ENCODE data around the gene C1orf159. TPM values are rescaled to one million over a fixed set of nuclear protein-coding genes. Genes with fewer than 3 reads are reported as not detected.
A peak's percentile ranks its signal among the peaks of the same experiment; 100 is the strongest.

C1orf159 gene
- total RNA-seq, 1 donor from 2014 or later, result 31.8 TPM

DNA sequence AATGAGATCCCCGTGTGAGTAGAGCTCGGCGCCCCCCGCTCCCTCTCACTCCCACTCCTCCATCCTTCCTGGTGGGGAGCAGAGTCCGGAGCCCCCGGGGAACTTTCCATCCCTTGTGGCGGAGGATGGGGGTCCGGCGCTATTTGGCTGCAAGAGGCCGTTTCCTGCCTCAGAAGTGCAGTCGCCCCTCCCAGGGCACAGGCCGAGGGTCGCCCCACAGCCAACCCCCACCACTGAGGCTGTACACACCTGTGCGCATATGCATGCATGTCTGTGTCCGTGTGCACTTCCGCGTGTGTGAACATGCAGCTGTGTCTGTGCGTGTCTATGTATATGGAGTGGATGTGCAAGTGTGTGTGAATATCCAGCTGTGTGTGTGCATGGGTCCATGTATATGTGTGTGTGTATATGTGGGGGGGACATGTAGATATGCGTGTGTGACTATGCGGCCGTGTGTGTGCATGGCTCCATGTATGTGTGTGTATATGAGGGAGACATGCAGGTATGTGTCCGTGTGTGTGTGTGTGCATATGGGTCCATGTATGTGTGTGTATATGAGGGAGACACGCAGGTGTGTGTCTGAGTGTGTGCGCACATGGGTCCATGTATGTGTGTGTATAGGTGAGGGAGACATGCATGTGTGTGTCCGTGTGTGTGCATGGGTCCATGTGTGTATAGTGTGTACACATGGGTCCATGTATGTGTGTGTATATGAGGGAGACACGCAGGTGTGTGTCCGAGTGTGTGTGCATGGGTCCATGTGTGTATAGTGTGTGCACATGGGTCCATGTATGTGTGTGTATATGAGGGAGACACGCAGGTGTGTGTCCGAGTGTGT is 63.7 kb downstream of the C1orf159 start:
- no peaks in the 10 kb centered on the region for H3K9me3 Mint-ChIP-seq
- peaks cover 11% of the 10 kb centered on the region for H3K27me3 Mint-ChIP-seq (ENCODE audit: low read depth)
- no peak for DNase-seq (ENCODE audit: low spot score in 2 of 2, unreplicated experiment in 2 of 2)
- no peak for TF ChIP-seq CTCF (IDR thresholded peaks at IDR 0.05; ENCODE audit: unreplicated experiment)
- no peak overlapping the region for H3K27ac Mint-ChIP-seq
- H3K4me1 Mint-ChIP-seq, result no peaks in the 10 kb centered on the region
- no peak overlapping the region for H3K4me3 Mint-ChIP-seq
- H3K36me3 Mint-ChIP-seq, result peaks cover 19% of the 10 kb centered on the region

- Mint-ChIP-seq H3K4me1 (no peaks in the 10 kb centered on the region), H3K27ac (no peak overlapping the region), H3K27me3 (ENCODE audit: low read depth) (peaks cover 3% of the 10 kb centered on the region), H3K36me3 (peaks cover 22% of the 10 kb centered on the region), H3K9me3 (no peaks in the 10 kb centered on the region), H3K4me3 (no peak overlapping the region)
- no peak for DNase-seq (ENCODE audit: low spot score in 2 of 2, unreplicated experiment in 2 of 2)
- no peak for TF ChIP-seq CTCF (IDR thresholded peaks at IDR 0.05; ENCODE audit: unreplicated experiment)
These were observed 64.6 kb downstream of the C1orf159 start for GRCh38 chr1:1051127-1051810.

GRCh38 chr1:1050577-1051052 is 65.3 kb downstream of the C1orf159 start:
- H3K27me3 Mint-ChIP-seq (ENCODE audit: low read depth), result no peaks in the 10 kb centered on the region
- peak overlapping the region; percentile 34 for H3K27ac Mint-ChIP-seq
- no peak for DNase-seq (ENCODE audit: low spot score in 2 of 2, unreplicated experiment in 2 of 2)
- no peaks in the 10 kb centered on the region for H3K9me3 Mint-ChIP-seq
- no peak overlapping the region for H3K4me3 Mint-ChIP-seq
- H3K4me1 Mint-ChIP-seq, result no peaks in the 10 kb centered on the region
- H3K36me3 Mint-ChIP-seq, result peaks cover 19% of the 10 kb centered on the region
- no peak for TF ChIP-seq CTCF (IDR thresholded peaks at IDR 0.05; ENCODE audit: unreplicated experiment)

DNA sequence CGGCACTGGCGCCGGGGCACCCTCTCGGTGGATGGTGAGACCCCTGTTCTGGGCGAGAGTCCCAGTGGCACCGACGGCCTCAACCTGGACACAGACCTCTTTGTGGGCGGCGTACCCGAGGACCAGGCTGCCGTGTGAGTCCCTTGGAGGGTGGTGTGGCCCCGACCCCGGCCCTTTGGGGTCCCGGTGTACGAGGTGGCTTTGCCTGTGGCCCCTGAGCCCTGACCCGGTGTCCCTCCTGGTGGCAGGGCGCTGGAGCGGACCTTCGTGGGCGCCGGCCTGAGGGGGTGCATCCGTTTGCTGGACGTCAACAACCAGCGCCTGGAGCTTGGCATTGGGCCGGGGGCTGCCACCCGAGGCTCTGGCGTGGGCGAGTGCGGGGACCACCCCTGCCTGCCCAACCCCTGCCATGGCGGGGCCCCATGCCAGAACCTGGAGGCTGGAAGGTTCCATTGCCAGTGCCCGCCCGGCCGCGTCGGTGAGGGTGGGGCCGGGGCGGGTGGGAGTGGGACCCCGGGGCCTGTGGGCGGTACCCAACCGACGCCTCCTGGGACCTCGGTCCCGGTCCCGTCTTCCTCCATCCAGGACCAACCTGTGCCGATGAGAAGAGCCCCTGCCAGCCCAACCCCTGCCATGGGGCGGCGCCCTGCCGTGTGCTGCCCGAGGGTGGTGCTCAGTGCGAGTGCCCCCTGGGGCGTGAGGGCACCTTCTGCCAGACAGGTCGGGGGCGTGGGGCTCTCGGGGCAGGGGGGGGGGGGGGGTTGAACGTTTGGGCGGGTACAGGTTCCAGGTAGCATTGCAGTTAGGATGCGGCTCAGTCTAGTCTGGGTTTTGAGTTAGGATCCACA is 66.3 kb downstream of the C1orf159 start:
- Mint-ChIP-seq H3K9me3 (no peaks in the 10 kb centered on the region), H3K4me3 (no peak overlapping the region), H3K27me3 (ENCODE audit: low read depth) (no peaks in the 10 kb centered on the region), H3K4me1 (no peaks in the 10 kb centered on the region), H3K36me3 (peaks cover 21% of the 10 kb centered on the region), H3K27ac (no peak overlapping the region)
- DNase-seq (ENCODE audit: low spot score in 2 of 2, unreplicated experiment in 2 of 2), result no peak
- no peak for TF ChIP-seq CTCF (IDR thresholded peaks at IDR 0.05; ENCODE audit: unreplicated experiment)

DNA sequence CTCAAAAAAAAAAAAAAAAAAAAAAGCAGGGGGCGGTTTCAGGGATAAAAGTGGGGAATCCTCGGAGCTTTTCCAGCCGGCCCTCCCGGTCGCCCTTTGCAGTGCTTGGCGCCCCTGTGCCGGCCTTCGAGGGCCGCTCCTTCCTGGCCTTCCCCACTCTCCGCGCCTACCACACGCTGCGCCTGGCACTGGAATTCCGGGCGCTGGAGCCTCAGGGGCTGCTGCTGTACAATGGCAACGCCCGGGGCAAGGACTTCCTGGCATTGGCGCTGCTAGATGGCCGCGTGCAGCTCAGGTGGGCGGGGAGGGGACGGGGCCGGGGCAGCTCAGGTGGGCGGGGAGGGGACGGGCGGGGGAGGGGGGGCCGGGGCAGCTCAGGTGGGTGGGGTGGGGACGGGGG is 67.1 kb downstream of the C1orf159 start:
- no peaks in the 10 kb centered on the region for H3K4me1 Mint-ChIP-seq
- no peaks in the 10 kb centered on the region for H3K9me3 Mint-ChIP-seq
- no peak for DNase-seq (ENCODE audit: low spot score in 2 of 2, unreplicated experiment in 2 of 2)
- no peak overlapping the region for H3K4me3 Mint-ChIP-seq
- no peak for TF ChIP-seq CTCF (IDR thresholded peaks at IDR 0.05; ENCODE audit: unreplicated experiment)
- H3K27me3 Mint-ChIP-seq (ENCODE audit: low read depth), result no peaks in the 10 kb centered on the region
- no peak overlapping the region for H3K27ac Mint-ChIP-seq
- H3K36me3 Mint-ChIP-seq, result peaks cover 22% of the 10 kb centered on the region
